Activated T-helper 2 cell treated with anti-CD3 and anti-CD28 coated beads, Interferon-gamma antibody, Interleukin-2, Interleukin-4, amounts not matched to agents 10 μg/mL and 5 μg/mL and 100 μg/mL, durations not matched to agents 14 hours and 24 hours and 36 hours (primary cell): Measurements from ENCODE around the gene LCLAT1. TPM values are rescaled to one million over a fixed set of nuclear protein-coding genes. Genes with fewer than 3 reads are reported as not detected.

Experiments used
- DNase-seq: peaks from one replicate; pipeline ENCODE4 v3.0.0; 2021; ENCODE audit warnings: low spot score
- H3K27ac Mint-ChIP-seq: one replicate; pipeline ENCODE4 v1.8.0; 2021; ENCODE audit warnings: mixed read lengths
- H3K27me3 Mint-ChIP-seq: one replicate; pipeline ENCODE4 v1.8.0; 2021; ENCODE audit warnings: low read depth, mixed read lengths
- H3K36me3 Mint-ChIP-seq: one replicate; pipeline ENCODE4 v1.8.0; 2021; ENCODE audit warnings: low read depth, mixed read lengths
- H3K4me1 Mint-ChIP-seq: one replicate; pipeline ENCODE4 v1.8.0; 2021; ENCODE audit warnings: low read depth, mixed read lengths
- H3K4me3 Mint-ChIP-seq: one replicate; pipeline ENCODE4 v1.8.0; 2021; ENCODE audit warnings: low read depth, mild to moderate bottlenecking, moderate library complexity, mixed read lengths
- H3K9me3 Mint-ChIP-seq: one replicate; pipeline ENCODE4 v1.8.0; 2021; ENCODE audit warnings: mixed read lengths
- intact Hi-C: fragments of 100-400 bp; cut with micrococcal nuclease; formaldehyde crosslinking; loops from one replicate; pipeline ENCODE4 v1.15.1; 2023
- total RNA-seq: library from RNA; stranded (reverse); gene quantifications from 2 replicates; pipeline ENCODE4 v1.2.3, GENCODE V29; 2022

The LCLAT1 gene
- total RNA-seq, 1 donor from 2014 or later: 24.6 TPM

DNA sequence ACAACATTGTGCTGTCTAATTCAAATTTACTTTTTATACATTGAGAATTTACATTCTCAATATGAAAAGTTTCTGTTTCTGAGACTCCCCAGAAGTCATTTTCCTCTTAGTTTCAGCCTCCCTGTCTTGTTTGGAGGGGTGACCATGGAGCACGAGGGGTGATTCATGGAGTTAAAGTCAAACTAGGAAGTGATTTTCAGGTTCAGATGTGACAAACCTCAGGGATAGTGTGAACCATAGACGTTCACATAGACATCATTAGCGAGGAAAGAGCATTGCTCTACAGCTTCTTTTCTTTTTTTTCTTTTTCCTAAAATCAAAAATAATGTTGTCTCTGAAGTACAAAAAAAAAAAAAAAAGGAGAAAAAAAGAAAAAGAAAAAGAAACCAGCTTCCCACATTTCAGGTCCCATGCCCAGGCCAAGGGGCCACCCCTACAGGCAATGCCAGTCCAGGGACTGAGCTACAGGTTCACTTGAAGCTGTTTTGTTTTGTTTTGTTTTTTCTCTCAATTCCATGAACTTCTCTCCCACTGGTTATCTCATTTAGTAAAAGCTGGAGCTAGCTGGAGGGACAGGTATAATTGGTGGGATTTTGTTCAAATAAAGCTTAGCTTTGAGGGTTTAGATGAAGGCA is 18.1 kb upstream of the LCLAT1 start:
- Mint-ChIP-seq H3K36me3 (no peaks in the 10 kb centered on the region), H3K9me3 (no peaks in the 10 kb centered on the region), H3K4me3 (no peak overlapping the region), H3K4me1 (peaks cover 18% of the 10 kb centered on the region), H3K27ac (peak overlapping the region; percentile 31), H3K27me3 (no peaks in the 10 kb centered on the region)
- no peak for DNase-seq
- intact Hi-C loops: loop anchor here (10.0 kb wide), 1 partner anchor 284 kb away; the partner anchor contains the start of gene YPEL5

DNA sequence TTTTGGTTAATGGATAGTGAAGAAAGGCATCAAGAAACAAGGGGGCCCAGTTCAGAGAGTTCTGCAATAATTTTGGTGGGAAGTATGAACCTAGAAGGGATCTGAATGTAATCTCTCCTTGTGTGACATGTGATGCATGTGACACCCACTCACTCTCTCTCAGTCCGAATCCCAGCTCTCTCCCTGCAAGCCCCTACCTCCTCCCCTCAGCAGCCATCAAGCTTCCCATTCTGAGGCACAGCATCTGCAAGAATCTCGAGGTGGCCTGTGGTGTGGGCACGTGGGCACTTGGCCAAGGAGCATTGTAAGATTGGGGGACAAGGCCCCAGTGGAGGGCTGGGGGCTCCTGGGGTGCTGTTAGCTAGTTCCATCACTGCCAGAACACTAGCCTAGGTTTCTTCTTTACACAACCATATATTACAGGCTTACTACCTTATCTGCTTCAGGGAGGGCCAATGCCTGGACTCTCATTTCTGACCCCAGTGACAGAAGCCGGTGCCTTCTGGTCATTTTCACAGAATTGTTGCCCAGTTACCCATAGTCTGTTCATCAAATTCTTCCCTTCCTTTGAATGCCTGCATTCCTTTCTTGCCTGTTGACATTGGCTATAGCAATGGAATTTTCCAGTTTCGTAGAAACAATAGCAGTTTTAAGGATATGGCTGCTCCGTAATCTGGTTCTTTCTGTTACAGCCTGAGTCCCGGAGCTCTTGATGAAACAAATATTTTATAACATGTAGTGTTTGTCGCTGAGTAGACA is 13.3 kb upstream of the LCLAT1 start:
- Mint-ChIP-seq H3K4me3 (no peak overlapping the region), H3K9me3 (no peaks in the 10 kb centered on the region), H3K4me1 (peaks cover 15% of the 10 kb centered on the region), H3K27me3 (no peaks in the 10 kb centered on the region), H3K36me3 (no peaks in the 10 kb centered on the region), H3K27ac (no peak overlapping the region)
- DNase-seq: no peak
- intact Hi-C loops: no loop called here

DNA sequence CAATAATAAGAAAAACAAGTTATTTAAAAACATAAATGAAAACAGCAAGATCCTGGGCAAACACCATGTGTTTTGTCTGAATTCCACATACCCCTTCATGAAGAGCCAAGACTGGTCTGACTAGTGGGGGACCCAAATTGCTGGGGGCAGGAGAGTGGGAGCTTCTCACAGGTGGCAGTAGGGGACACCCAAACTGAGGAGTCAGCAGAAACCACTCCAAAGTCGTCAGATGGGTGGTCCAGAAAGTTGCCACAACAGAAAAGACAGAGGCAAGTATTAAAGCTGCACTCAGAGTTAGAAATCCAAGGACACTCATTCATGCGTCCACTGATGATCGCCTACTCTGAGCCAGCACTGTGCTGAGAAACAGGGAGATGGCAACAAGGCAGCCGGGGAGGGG is 12.3 kb upstream of the LCLAT1 start:
- Mint-ChIP-seq H3K36me3 (no peaks in the 10 kb centered on the region), H3K9me3 (no peaks in the 10 kb centered on the region), H3K27ac (no peak overlapping the region), H3K4me1 (peaks cover 15% of the 10 kb centered on the region), H3K4me3 (no peak overlapping the region), H3K27me3 (no peaks in the 10 kb centered on the region)
- intact Hi-C loops: no loop called here
- no peak for DNase-seq

DNA sequence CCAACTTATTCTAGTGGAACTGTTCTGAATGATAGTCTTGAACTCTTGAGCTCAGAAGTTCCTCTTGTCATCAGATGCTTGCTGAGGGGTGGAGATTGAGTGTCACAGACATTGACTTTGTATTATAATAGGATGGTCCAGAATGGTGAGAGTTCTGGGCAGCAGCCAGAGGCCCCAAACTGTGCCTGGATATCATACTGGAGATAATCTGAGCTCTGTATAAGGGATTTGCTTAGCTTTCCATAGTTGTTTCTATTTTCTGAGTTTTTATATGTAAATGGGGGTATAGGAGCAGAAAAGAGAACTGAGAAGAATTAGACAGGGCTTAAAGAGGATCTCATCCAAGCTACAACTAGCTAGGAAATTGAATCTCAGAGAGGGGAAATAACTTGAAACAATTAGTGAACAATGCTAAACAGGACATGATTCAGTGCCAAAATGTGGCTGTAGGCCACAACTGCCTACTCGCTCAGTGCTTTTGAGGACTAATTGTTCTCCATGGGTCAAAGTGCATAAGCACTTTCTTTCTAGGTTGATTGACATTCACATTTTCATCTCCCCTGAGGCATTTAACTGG is 10.1 kb upstream of the LCLAT1 start:
- Mint-ChIP-seq H3K36me3 (no peaks in the 10 kb centered on the region), H3K4me1 (peaks cover 20% of the 10 kb centered on the region), H3K9me3 (no peaks in the 10 kb centered on the region), H3K27ac (no peak overlapping the region), H3K27me3 (no peaks in the 10 kb centered on the region), H3K4me3 (no peak overlapping the region)
- DNase-seq: no peak
- intact Hi-C loops: no loop called here

DNA sequence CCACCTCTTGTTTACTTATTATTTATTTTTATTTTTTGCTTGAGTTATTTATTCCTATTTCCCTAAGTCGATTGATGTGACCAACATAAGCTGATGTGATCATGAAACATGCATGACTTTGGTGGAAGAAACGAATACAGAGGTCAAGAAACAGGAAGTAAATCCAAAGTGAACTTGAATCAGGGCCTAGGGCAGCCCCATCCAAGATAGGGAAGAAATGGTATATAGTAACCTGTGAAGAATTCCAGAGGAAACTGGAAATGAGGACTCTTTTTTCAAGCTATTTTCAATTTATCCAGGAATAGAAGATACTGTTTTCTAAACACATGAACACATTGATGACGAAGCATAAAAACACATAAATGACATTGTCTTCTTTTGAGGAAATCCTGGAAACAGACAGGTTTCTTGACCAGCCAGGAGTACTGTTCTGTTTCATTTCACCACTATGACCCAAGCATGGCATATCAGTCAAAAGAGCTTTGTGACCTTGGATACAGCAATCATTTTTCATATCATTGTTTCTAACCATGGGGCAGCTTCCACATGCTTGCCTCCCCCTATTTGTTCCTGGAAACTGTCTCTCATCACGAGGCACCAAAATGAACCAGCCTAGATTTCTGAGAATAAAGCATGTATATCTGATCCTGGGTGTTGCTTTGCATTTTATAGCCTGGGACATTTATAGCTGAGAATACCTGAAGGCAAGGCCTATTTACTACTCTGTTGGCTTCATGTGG is 9.1 kb upstream of the LCLAT1 start:
- Mint-ChIP-seq H3K27ac (no peak overlapping the region), H3K9me3 (no peaks in the 10 kb centered on the region), H3K4me3 (no peak overlapping the region), H3K4me1 (peaks cover 20% of the 10 kb centered on the region), H3K27me3 (no peaks in the 10 kb centered on the region), H3K36me3 (no peaks in the 10 kb centered on the region)
- intact Hi-C loops: no loop called here
- DNase-seq: no peak

DNA sequence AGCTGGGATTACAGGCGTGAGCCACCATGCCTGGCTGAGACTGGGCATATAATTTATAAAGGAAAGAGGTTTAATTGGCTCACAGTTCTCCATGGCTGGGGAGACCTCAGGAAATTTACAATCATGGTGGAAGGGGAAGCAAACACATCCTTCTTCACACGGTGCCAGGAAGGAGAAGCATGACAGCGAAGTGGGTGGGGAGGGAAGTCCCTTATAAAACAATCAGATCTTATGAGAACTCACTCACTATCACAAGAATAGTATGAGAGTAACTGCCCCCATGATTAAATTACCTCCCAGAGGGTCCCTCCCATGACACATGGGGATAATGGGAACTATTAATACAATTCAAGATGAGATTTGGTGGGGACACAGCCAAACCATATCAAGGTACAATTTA is 7.8 kb upstream of the LCLAT1 start:
- H3K27ac Mint-ChIP-seq: no peak overlapping the region
- intact Hi-C loops: no loop called here
- no peak overlapping the region for H3K4me3 Mint-ChIP-seq
- DNase-seq: no peak
- H3K9me3 Mint-ChIP-seq: no peaks in the 10 kb centered on the region
- no peaks in the 10 kb centered on the region for H3K27me3 Mint-ChIP-seq
- H3K36me3 Mint-ChIP-seq: no peaks in the 10 kb centered on the region
- peaks cover 20% of the 10 kb centered on the region for H3K4me1 Mint-ChIP-seq

DNA sequence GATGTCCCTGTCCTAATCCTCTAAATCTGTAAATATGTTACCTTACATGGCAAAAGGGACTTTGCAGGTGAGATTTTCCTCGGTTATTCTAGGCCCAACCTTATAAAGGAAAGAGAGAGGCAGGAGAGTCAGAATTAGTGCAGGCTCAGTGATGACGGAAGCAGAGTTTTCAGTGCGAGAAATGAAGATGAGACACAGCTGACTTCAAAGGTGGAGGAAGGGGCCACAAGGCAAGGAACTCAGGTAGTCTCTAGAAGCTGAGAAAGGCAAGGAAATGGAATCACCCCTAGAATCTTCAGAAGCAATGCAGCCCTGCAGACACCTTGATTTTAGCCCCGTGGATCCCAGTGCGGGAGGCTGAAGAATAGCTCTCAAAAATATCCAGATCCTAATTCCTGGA is 7.2 kb upstream of the LCLAT1 start:
- intact Hi-C loops: no loop called here
- DNase-seq: no peak

DNA sequence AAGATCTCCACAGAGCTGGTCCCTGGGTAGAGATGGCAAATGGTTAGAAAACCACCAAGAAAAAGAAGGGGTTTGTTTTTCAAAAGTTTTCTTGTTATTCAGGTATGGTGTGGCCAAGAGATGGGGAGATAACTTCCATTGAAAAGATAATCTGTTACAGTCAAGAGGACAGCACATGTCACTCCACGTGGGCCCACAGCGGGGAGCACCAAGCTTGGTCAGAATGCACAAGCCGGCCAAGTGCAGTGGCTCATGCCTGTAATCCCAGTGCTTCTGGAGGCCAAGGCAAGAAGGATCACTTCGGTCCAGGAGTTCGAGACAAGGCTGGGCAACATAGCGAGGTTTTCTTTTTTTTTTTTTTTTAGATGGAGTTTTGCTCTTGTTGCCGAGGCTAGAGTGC is 6.0 kb upstream of the LCLAT1 start:
- no peak for DNase-seq
- no peaks in the 10 kb centered on the region for H3K9me3 Mint-ChIP-seq
- H3K27ac Mint-ChIP-seq: no peak overlapping the region
- H3K36me3 Mint-ChIP-seq: no peaks in the 10 kb centered on the region
- intact Hi-C loops: no loop called here
- H3K27me3 Mint-ChIP-seq: no peaks in the 10 kb centered on the region
- H3K4me3 Mint-ChIP-seq: no peak overlapping the region
- H3K4me1 Mint-ChIP-seq: peaks cover 20% of the 10 kb centered on the region

More for the DNA sequence above, 7.2 kb upstream of the LCLAT1 start:
- Mint-ChIP-seq H3K27ac (no peak overlapping the region), H3K9me3 (no peaks in the 10 kb centered on the region), H3K27me3 (no peaks in the 10 kb centered on the region), H3K4me3 (no peak overlapping the region), H3K4me1 (peaks cover 20% of the 10 kb centered on the region), H3K36me3 (no peaks in the 10 kb centered on the region)

DNA sequence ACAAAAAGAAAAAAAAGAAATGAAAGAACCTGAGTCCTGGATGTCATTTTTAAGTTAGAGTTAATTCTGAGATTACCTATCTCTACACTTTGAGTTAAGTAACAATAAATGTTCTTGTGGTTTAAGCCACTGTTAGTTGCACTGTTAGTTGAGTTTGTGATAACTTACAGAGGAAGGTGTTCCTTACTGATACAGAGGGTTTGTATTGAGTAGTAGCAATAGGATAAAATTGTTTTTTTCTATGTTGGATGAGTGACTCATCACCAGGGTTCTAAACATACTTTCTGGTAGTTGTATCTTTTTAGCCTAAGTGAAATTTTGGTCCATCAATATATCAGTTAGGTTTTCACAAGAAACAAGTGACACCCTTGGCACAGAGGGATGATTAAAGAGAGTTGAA is 4.0 kb upstream of the LCLAT1 start:
- Mint-ChIP-seq H3K4me3 (no peak overlapping the region), H3K27me3 (no peaks in the 10 kb centered on the region)
- intact Hi-C loops: no loop called here

DNA sequence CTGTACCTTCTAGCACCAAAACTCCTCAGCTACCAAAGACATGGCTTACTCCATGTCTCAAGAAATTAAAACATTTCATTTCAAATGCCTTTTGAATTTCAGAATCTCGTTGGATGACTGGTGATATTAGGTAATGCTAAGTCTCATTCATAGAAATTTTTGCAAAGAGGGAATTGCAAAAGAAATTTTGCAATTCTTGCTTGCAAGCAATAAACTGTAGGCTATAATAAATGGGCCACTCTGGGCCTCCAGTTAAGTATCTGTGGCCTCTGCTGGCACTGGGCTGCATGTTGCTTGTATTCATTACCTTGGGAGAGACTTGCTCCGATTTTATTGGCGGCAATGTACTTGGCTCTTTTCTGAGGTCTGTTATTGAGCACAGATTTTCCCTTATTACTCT is 2.8 kb upstream of the LCLAT1 start:
- peaks cover 6% of the 10 kb centered on the region for H3K36me3 Mint-ChIP-seq
- no peaks in the 10 kb centered on the region for H3K27me3 Mint-ChIP-seq
- H3K4me3 Mint-ChIP-seq: no peak overlapping the region
- no peaks in the 10 kb centered on the region for H3K9me3 Mint-ChIP-seq
- no peak for DNase-seq
- H3K4me1 Mint-ChIP-seq: peaks cover 28% of the 10 kb centered on the region
- intact Hi-C loops: no loop called here
- no peak overlapping the region for H3K27ac Mint-ChIP-seq

More for the DNA sequence above, 4.0 kb upstream of the LCLAT1 start:
- Mint-ChIP-seq H3K27ac (no peak overlapping the region), H3K9me3 (no peaks in the 10 kb centered on the region), H3K4me1 (peaks cover 24% of the 10 kb centered on the region), H3K36me3 (peaks cover 4% of the 10 kb centered on the region)
- DNase-seq: no peak

DNA sequence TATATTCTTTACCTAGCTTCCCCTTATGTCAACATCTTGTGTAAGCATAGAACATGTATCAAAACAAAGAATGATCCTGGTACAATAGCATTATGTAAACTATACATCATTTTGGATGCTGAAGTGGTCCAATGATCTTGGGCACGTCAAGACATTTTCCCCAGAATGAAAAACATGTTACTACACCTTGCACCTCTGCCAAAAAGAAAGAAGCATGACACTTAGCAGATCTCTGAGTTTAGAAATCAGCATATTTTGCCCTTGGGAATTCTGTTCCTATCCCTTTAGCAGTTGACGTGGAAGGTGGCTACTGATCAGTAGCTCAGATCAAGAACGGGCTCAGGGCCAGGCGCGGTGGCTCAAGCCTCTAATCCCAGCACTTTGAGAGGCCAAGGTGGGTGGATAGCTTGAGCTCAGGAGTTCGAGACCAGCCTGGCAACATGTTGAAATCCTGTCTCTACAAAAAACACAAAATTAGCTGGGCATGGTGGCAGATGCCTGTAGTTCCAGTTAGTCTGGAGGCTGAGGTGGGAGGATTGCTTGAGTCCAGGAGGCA is 1.7 kb upstream of the LCLAT1 start:
- no peak overlapping the region for H3K4me3 Mint-ChIP-seq

DNA sequence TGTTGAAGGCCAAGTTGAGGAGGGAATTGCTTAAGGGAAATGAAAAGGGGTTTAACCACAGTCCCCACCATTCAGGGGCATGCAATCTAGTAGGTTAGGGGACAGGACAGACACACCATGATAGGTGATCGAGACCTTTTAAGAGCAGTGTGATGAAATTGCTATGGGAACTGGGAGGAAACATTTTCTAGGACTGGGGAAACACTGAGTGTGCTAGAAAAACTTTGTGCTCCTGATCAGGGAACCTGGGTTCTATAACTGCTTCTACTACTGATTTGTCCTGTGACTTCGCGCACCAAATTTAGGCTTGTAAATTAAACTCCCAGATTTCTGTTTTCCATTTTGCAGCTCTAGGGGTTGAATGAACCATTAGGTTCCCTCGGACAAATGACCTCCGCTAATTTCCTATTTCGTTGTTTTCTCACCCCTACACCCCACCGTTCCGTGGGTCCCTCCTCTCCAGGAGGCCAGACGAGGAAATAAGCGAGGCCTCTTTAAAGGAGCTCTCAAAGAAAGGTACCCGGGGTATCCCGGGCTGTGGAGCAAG is 371 bp upstream of the LCLAT1 start:
- Mint-ChIP-seq H3K9me3 (no peaks in the 10 kb centered on the region), H3K4me3 (peak overlapping the region; percentile 94), H3K27ac (peak overlapping the region; percentile 97), H3K27me3 (no peaks in the 10 kb centered on the region), H3K4me1 (peaks cover 21% of the 10 kb centered on the region), H3K36me3 (peaks cover 11% of the 10 kb centered on the region)
- intact Hi-C loops: loop anchor here (1.0 to 5.0 kb wide), 6 partner anchors 24 to 876 kb away; no protein-coding TSS in a partner anchor
- no peak for DNase-seq

More for the DNA sequence above, 1.7 kb upstream of the LCLAT1 start:
- Mint-ChIP-seq H3K9me3 (no peaks in the 10 kb centered on the region), H3K36me3 (peaks cover 6% of the 10 kb centered on the region), H3K4me1 (peaks cover 21% of the 10 kb centered on the region), H3K27me3 (no peaks in the 10 kb centered on the region), H3K27ac (no peak overlapping the region)
- intact Hi-C loops: loop anchor here (5.0 kb wide), 1 partner anchor 877 kb away; no protein-coding TSS in a partner anchor
- no peak for DNase-seq
